NB4 (cell line): ENCODE data around the gene BCS1L.

ENCODE experiments used
- DNase-seq: peaks from one replicate; pipeline ENCODE4 v3.0.0; 2010; ENCODE audit warnings: low read depth
- H3K4me3 ChIP-seq: one replicate; pipeline ENCODE4 v1.5.1; 2011; ENCODE audit warnings: mild to moderate bottlenecking, low read depth, low read length, moderate library complexity
- CTCF ChIP-seq: IDR thresholded peaks from one replicate; pipeline ENCODE4 v1.5.1; 2012; ENCODE audit warnings: low read depth, low read length
- MAX ChIP-seq: IDR thresholded peaks from 2 replicates; pipeline ENCODE4 v1.6.1; 2011; ENCODE audit warnings: low read depth, low read length
- MYC ChIP-seq: IDR thresholded peaks from 2 replicates; pipeline ENCODE4 v1.6.1; 2011; ENCODE audit warnings: low read depth, low read length
- POLR2A ChIP-seq: IDR thresholded peaks from 2 replicates; pipeline ENCODE4 v1.6.1; 2011; ENCODE audit warnings: mild to moderate bottlenecking; ENCODE audit not compliant: insufficient read length; ENCODE audit errors: extremely low read depth

The BCS1L gene

GRCh38 chr2:218710687-218711549 is 51.4 kb downstream of the BCS1L start, which contains the start of gene TTLL4:
Gene TTLL4 (plus strand): TSS chr2:218710835. CDS start chr2:218737677, 26,842 bp downstream.
- DNase-seq, result peak; percentile 97
- peak within 1 kb of the TSS; percentile 67 for H3K4me3 ChIP-seq
- peak; percentile 62 for TF ChIP-seq POLR2A
- TF ChIP-seq MAX, result peak; percentile 81
- TF ChIP-seq MYC, result peak; percentile 86
- TF ChIP-seq CTCF, result peak; percentile 64

GRCh38 chr2:218711550-218711929 is 52.1 kb downstream of the BCS1L start:
- no peak for DNase-seq
- no peak for TF ChIP-seq MYC
- TF ChIP-seq MAX, result no peak
- no peak for TF ChIP-seq CTCF
- TF ChIP-seq POLR2A, result no peak
- H3K4me3 ChIP-seq, result peak overlapping the region; percentile 67
